H1 (cell line): ENCODE data around the gene RABGAP1. TPM values are rescaled to one million over a fixed set of nuclear protein-coding genes. Genes with fewer than 3 reads are reported as not detected.

Source experiments
- SIRT6 ChIP-seq: IDR thresholded peaks from one replicate; pipeline ENCODE4 v1.7.1; 2012; ENCODE audit warnings: low read length, inconsistent platforms
- polyA plus RNA-seq, 7 experiments: library from polyadenylated mRNA; depleted of rRNA in 3 of 7; stranded (reverse) in 5 of 7; unstranded in 2 of 7; fragments of >200 nt in 5 of 7; fragments of 200-250 nt in 2 of 7; gene quantifications; 1 replicate in 5 of 7; 2 replicates in 1 of 7; 4 replicates in 1 of 7; pipeline versions ENCODE4 v1.2.1 to v1.2.3, GENCODE V29; 2011 to 2013; ENCODE audit warnings: missing spikeins in 2 of 7, mixed read lengths in 2 of 7
- total RNA-seq: library from RNA; stranded (reverse); fragmentation: NEBNext Ultra II Directional; extraction: Animal tissue kit (Norgen Biotek cat#: 25700); gene quantifications from 2 replicates; pipeline ENCODE4 v1.2.1, GENCODE V29; 2021

RABGAP1 gene
- total and polyA plus RNA-seq, 2 of the 8 experiments (the other 6 are each of a cell fraction or from before 2014, with no cell fraction given), result 15.7 to 38.3 TPM

GRCh38 chr9:122936883-122937282, 3.9 kb upstream of the RABGAP1 start (continued):
- no peak for TF ChIP-seq SIRT6
